Heart right ventricle (tissue), 16 donors: ENCODE measurements around the gene NT5M. TPM values are rescaled to one million over a fixed set of nuclear protein-coding genes. Genes with fewer than 3 reads are reported as not detected.
A peak's percentile ranks its signal among the peaks of the same experiment; 100 is the strongest.

ENCODE experiments used
- ATAC-seq, 8 donors: fragments of 200-7000 bp; cut with Tn5 transposase; one replicate each; pipeline ENCODE4 v1.9.1; 2020; ENCODE audit warnings: mild to moderate bottlenecking in 8 of 8, moderate library complexity in 8 of 8, moderate number of reproducible peaks in 1 of 8
- DNase-seq, 2 donors: peaks; one replicate each; pipeline ENCODE4 v3.0.0-alpha.2; 2020
- H3K27ac ChIP-seq, 10 donors: fragments of 200-600 bp; sonication (generic) in 2 of 10; one replicate each; pipeline versions ENCODE4 v1.5.0 to v1.8.0; 2020 to 2022; ENCODE audit warnings: mild to moderate bottlenecking in 3 of 10
- H3K27me3 ChIP-seq, 7 donors: fragments of 200-600 bp; one replicate each; pipeline ENCODE4 v1.8.0; 2021 to 2022; ENCODE audit warnings: mild to moderate bottlenecking in 2 of 7
- H3K36me3 ChIP-seq, 9 donors: fragments of 200-600 bp; sonication (generic) in 1 of 9; one replicate each; pipeline versions ENCODE4 v1.5.0 to v1.8.0; 2020 to 2022; ENCODE audit warnings: mild to moderate bottlenecking in 2 of 9
- H3K4me1 ChIP-seq, 9 donors: fragments of 200-600 bp; sonication (generic) in 1 of 9; one replicate each; pipeline versions ENCODE4 v1.5.0 to v1.8.0; 2020 to 2022; ENCODE audit warnings: mild to moderate bottlenecking in 4 of 9
- H3K4me3 ChIP-seq, 10 donors: fragments of 200-600 bp; sonication (generic) in 2 of 10; one replicate each; pipeline versions ENCODE4 v1.5.0 to v1.8.0; 2020 to 2022; ENCODE audit warnings: mild to moderate bottlenecking in 7 of 10, moderate library complexity in 2 of 10
- H3K9me3 ChIP-seq, 11 donors: fragments of 200-600 bp in 10 of 11; sonication (generic) in 2 of 11; one replicate each; pipeline versions ENCODE4 v1.5.0 to v1.8.0; 2013 to 2022; ENCODE audit warnings: mild to moderate bottlenecking in 2 of 11, control low read depth in 1 of 11, moderate library complexity in 1 of 11
- WGBS, 2 donors: extraction: QIAGEN DNeasy Blood & Tissue Kit; methylation state at CpG; one replicate each; pipeline ENCODE4 v1.1.7; 2013; ENCODE audit warnings: inconsistent platforms in 1 of 2; 5-methylcytosine and 5-hydroxymethylcytosine counted together
- intact Hi-C, 10 donors: fragments of 100-400 bp; cut with DNase I; formaldehyde crosslinking; loops; one replicate each; pipeline versions ENCODE4 v1.11.1 to v1.14.2; 2022
- polyA plus RNA-seq, 2 donors: library from polyadenylated mRNA; stranded (reverse); fragments of 200-250 nt; gene quantifications; one replicate each; pipeline ENCODE4 v1.2.3, GENCODE V29; 2013
- total RNA-seq, 10 donors: library from RNA; stranded (reverse); fragmentation: NEBNext Ultra II Directional in 3 of 10; extraction: Animal tissue kit (Norgen Biotek cat#: 25700) in 3 of 10; gene quantifications; one replicate each; pipeline versions ENCODE4 v1.2.1 to v1.2.4, GENCODE V29; 2021 to 2023
- TF ChIP-seq, protein P1 (sequence below), 9 donors: fragments of 200-600 bp; sonication (generic) in 2 of 9; IDR thresholded peaks; one replicate each; pipeline versions ENCODE4 v1.5.0 to v1.8.0; 2021 to 2022; ENCODE audit warnings: antibody characterized with exemption in 9 of 9, mild to moderate bottlenecking in 5 of 9, moderate library complexity in 1 of 9
- donor health status: Arrhythmogenic right ventricular cardiomyopathy.
- donor health status: ischemic (EF 13 %, LVEDD 7.1; RV severe dilation, severe dysfunction).
- donor health status: healthy with polysubstance abuse.
- donor health status: DM: no; HTN: yes; CAD: no.
- donor health status: DM: no; HTN: no; CAD: no.
- donor health status: ischemic (EF 25% LVEDD 6.9; RV normal size, moderate dysfunction).
- donor health status: ischemic (EF 25% LVEDD 5.7; RV mildly dilated, moderate dysfunction).
- donor health status: healthy.
- donor health status: DM: yes; HTN: yes; CAD: no.
- donor health status: Ischemic cardiomyopathy.
- donor health status: ischemic (EF 35%, LVEDD 5.7; RV mildly dilated, moderate dysfunction).
- donor health status: nonischemic (EF 11% LVEDD 7.7; RV severe dilation, severe dysfunction).
- donor health status: DM: yes; HTN: yes; CAD: no.
- donor health status: PGD.
- donor health status: ischemic (EF 29% LVEDD 5.4; RV normal size, mild dysfunction).
- donor health status: nonischemic (EF 23%, LVEDD 6.1; RV moderate dilation, normal function).

The NT5M gene
- total and polyA plus RNA-seq, 12 donors = 4.9 to 15.8 (median 9.8) TPM

DNA sequence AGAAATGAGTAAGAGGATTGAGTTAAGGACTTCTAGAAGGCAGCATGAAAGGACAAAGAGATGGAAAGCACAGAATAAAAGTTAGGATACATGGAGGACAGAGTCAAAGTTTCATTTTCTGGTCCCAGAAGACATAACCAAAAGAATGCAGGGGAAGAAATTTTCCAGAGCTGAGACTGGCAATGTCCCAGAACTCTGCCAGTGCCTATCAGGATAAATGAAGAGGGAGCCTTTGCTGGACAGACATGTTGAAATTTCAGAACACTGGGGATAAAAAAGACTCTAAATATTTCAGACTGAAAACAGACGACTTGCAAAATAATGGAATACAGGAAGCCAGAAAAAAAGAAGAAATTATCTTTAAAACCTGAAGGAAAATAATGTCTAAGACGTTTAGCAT is 55.7 kb downstream of the NT5M start:
- 16 to 27% methylated on average over 2 of the region's 2 CpGs for WGBS, 2 donors
- Histone ChIP-seq H3K4me3 (no peak overlapping the region), H3K9me3 (peaks cover 0 to 21% (median 5%) of the 10 kb centered on the region in 11 donors), H3K27me3 (no peaks in the 10 kb centered on the region), H3K27ac (peak overlapping the region in 1 of 10 donors; percentile 39), H3K4me1 (peaks cover 0 to 23% (median 15%) of the 10 kb centered on the region in 9 donors), H3K36me3 (no peaks in the 10 kb centered on the region)
- ATAC-seq (no peak), DNase-seq (no peak)
- TF ChIP-seq, protein P1, sequence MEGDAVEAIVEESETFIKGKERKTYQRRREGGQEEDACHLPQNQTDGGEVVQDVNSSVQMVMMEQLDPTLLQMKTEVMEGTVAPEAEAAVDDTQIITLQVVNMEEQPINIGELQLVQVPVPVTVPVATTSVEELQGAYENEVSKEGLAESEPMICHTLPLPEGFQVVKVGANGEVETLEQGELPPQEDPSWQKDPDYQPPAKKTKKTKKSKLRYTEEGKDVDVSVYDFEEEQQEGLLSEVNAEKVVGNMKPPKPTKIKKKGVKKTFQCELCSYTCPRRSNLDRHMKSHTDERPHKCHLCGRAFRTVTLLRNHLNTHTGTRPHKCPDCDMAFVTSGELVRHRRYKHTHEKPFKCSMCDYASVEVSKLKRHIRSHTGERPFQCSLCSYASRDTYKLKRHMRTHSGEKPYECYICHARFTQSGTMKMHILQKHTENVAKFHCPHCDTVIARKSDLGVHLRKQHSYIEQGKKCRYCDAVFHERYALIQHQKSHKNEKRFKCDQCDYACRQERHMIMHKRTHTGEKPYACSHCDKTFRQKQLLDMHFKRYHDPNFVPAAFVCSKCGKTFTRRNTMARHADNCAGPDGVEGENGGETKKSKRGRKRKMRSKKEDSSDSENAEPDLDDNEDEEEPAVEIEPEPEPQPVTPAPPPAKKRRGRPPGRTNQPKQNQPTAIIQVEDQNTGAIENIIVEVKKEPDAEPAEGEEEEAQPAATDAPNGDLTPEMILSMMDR (IDR thresholded peaks at IDR 0.05) = no peak
- intact Hi-C loops = loop anchor here (5.0 to 10.0 kb wide), 8 partner anchors 76 to 283 kb away; partner anchors contain the start of gene RASD1 (in 9 of the 10)

DNA sequence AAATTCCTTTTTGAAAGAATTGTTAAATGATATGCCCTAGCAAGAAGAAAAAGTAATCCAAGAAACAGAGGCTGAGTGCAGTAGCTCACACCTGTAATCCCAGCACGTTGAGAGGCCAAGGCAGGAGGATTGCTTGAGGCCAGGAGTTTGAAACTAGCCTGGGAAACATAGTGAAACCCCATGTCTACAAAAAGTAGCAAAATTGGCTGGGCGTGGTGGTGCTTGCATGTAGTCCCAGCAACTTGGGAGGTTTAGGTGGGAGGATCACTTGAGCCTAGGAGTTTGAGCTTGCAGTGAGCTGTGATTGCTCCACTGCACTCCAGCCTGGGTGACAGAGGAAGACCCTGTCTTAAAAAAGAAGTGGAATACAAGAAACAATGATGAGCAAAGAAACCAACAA is 56.1 kb downstream of the NT5M start:
- WGBS, 2 donors = 87 to 92% methylated on average over 2 of the region's 2 CpGs
- TF ChIP-seq, protein P1 (IDR thresholded peaks at IDR 0.05) = no peak
- Histone ChIP-seq H3K4me1 (peaks cover 4 to 28% (median 19%) of the 10 kb centered on the region in 9 donors), H3K4me3 (no peak overlapping the region), H3K36me3 (no peaks in the 10 kb centered on the region), H3K27ac (no peak overlapping the region), H3K9me3 (peaks cover 0 to 21% (median 5%) of the 10 kb centered on the region in 11 donors), H3K27me3 (no peaks in the 10 kb centered on the region)
- intact Hi-C loops = loop anchor here (5.0 to 10.0 kb wide), 8 partner anchors 76 to 283 kb away; partner anchors contain the start of gene RASD1 (in 9 of the 10)
- DNase-seq (no peak), ATAC-seq (no peak)

DNA sequence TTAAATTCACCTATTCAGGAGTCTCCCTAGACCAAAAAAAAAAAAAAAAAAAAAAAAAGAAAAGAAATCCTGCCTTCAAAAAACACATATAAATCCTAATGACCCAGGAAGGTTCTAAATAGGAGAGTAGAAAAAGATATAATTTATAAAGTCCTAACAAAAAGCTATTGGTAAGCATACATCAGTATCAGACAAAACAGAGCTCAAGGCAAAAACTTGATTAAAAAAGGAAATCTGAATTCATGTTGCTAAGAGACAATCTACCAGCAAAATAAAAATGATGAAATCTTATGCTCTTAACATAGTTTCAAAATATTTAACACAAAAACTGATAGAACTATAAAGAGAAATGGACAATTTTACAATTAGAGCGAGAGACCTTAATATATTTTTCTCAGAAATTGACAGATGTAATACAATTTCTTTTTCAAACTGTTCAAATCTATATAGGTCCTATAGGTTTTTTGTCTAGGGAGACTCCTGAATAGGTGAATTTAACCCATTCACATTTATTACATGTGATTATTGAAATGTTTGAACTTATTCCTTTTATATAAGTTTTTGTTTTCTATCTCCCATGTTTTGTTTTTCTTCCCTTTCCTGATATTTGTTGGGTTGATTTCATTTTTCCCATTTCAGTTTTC is 57.0 kb downstream of the NT5M start:
- H3K4me1 ChIP-seq = peaks cover 4 to 28% (median 22%) of the 10 kb centered on the region in 9 donors
- intact Hi-C loops = loop anchor here in 2 of 10 donors (5.0 kb wide), 2 partner anchors 57 to 62 kb away; no protein-coding TSS in a partner anchor
- 91 to 94% methylated on average over 1 of the region's 1 CpG for WGBS, 2 donors
- H3K9me3 ChIP-seq = peaks cover 0 to 21% (median 5%) of the 10 kb centered on the region in 11 donors
- no peaks in the 10 kb centered on the region for H3K27me3 ChIP-seq
- H3K4me3 ChIP-seq = no peak overlapping the region
- H3K36me3 ChIP-seq = no peaks in the 10 kb centered on the region
- no peak for ATAC-seq
- no peak for DNase-seq
- TF ChIP-seq, protein P1 (IDR thresholded peaks at IDR 0.05) = no peak
- no peak overlapping the region for H3K27ac ChIP-seq

DNA sequence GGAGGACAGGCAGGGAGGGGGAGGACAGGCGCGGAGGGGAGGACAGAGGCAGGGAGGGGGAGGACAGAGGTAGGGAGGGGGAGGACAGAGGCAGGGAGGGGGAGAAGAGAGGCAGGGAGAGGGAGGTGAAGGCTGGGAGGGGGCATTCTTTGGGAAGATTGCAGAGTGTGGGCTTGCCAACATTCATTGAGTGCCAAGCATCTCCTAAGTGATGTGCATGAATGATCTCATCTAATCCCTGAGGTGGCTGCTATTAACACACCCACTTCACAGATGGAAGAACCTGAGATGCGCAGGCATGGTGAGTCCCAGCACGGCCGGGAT is 58.3 kb downstream of the NT5M start:
- DNase-seq (no peak), ATAC-seq (peak in 2 of 8 donors; percentile 16 to 68)
- Histone ChIP-seq H3K4me3 (no peak overlapping the region), H3K27me3 (no peaks in the 10 kb centered on the region), H3K27ac (peak overlapping the region in 5 of 10 donors; percentile 16 to 72 (median 68)), H3K4me1 (peaks cover 4 to 22% (median 13%) of the 10 kb centered on the region in 9 donors), H3K36me3 (no peaks in the 10 kb centered on the region), H3K9me3 (peaks cover 0 to 27% (median 5%) of the 10 kb centered on the region in 11 donors)
- intact Hi-C loops = loop anchor here in 2 of 10 donors (5.0 kb wide), 2 partner anchors 56 to 61 kb away; no protein-coding TSS in a partner anchor
- 69 to 79% methylated on average over 5 of the region's 5 CpGs for WGBS, 2 donors
- TF ChIP-seq, protein P1 (IDR thresholded peaks at IDR 0.05) = no peak
